Measurements from ENCODE around the gene LRRC47. TPM values are rescaled to one million over a fixed set of nuclear protein-coding genes. Genes with fewer than 3 reads are reported as not detected.

The LRRC47 gene
- total and polyA plus RNA-seq, 2 of the 13 experiments (the other 11 are each of a cell fraction or from before 2014, with no cell fraction given), result 18.3 to 52.5 TPM

- in situ Hi-C loops (cut with HindIII; ENCODE audit: extremely low pct_ligation_motif_present, low pct_unique_long_range_greater_than_20kb) (no loop called here), intact Hi-C loops (cut with micrococcal nuclease; ENCODE audit: unreplicated experiment) (no loop called here)
- no peak for TF ChIP-seq ZBTB4 (CRISPR knock-in tag; IDR thresholded peaks at IDR 0.05; ENCODE audit: borderline replicate concordance)
- no peak for TF ChIP-seq ZNF557 (CRISPR knock-in tag; IDR thresholded peaks at IDR 0.05)
- H3K36me3 ChIP-seq (replicated peaks in 1 of 2; ENCODE audit: control insufficient read depth in 1 of 2, insufficient read depth in 2 of 2, low read length in 2 of 2), result peaks cover 11 to 57% of the 10 kb centered on the region in 2 experiments
- no TSS peak for BruUV-seq (replicated peaks)
- no peak overlapping the region for H2AFZ ChIP-seq (ENCODE audit: low read length)
- H3K79me2 ChIP-seq (ENCODE audit: insufficient read depth, low read length), result no peaks in the 10 kb centered on the region
- CTCF ChIA-PET (ENCODE audit: low intra/inter-chr PET ratio, low total read pairs), result no interaction called here
- DNase-seq (ENCODE audit: low spot score) (no peak), ATAC-seq (no peak), FAIRE-seq (no peak)
- POLR2A ChIA-PET, result interaction anchor here (0.6 kb wide), 1 partner anchor 59 kb away, joined by 3 read pairs; no protein-coding TSS in a partner anchor
- no peaks in the 10 kb centered on the region for H3K4me1 ChIP-seq (ENCODE audit: insufficient read depth, low read length)
- H4K20me1 ChIP-seq (ENCODE audit: insufficient read depth, low read length), result no peaks in the 10 kb centered on the region
- peaks cover 10% of the 10 kb centered on the region for H3K9me3 ChIP-seq (ENCODE audit: low read length)
- H3K27ac ChIP-seq (ENCODE audit: extremely low read length, insufficient read depth, low read length), result no peak overlapping the region
- H3K4me3 ChIP-seq (replicated peaks in 1 of 3; ENCODE audit: insufficient read depth in 1 of 3, low read depth in 2 of 3, low read length in 3 of 3), result no peak overlapping the region
- WGBS (ENCODE audit: low lambda C conversion rate), result 98% methylated on average over 11 of the region's 11 CpGs
- no peak overlapping the region for H3K9ac ChIP-seq (ENCODE audit: insufficient read depth, low read depth, low read length)
- no peaks in the 10 kb centered on the region for H3K27me3 ChIP-seq (ENCODE audit: control insufficient read depth in 1 of 2, insufficient read depth in 2 of 2, low read length in 2 of 2)
- H3K4me2 ChIP-seq (ENCODE audit: low read depth, low read length), result no peak overlapping the region
Observed at GRCh38 chr1:3836421-3836820, 40.1 kb upstream of the LRRC47 start.

- ChIA-PET POLR2A (no interaction called here), CTCF (ENCODE audit: low intra/inter-chr PET ratio, low total read pairs) (no interaction called here)
- H3K27ac ChIP-seq (ENCODE audit: extremely low read length, insufficient read depth, low read length), result no peak overlapping the region
- no peaks in the 10 kb centered on the region for H4K20me1 ChIP-seq (ENCODE audit: insufficient read depth, low read length)
- H2AFZ ChIP-seq (ENCODE audit: low read length), result no peak overlapping the region
- peaks cover 10% of the 10 kb centered on the region for H3K9me3 ChIP-seq (ENCODE audit: low read length)
- H3K27me3 ChIP-seq (ENCODE audit: control insufficient read depth in 1 of 2, insufficient read depth in 2 of 2, low read length in 2 of 2), result no peaks in the 10 kb centered on the region
- no peak overlapping the region for H3K4me3 ChIP-seq (replicated peaks in 1 of 3; ENCODE audit: insufficient read depth in 1 of 3, low read depth in 2 of 3, low read length in 3 of 3)
- H3K9ac ChIP-seq (ENCODE audit: insufficient read depth, low read depth, low read length), result no peak overlapping the region
- in situ Hi-C loops (cut with HindIII; ENCODE audit: extremely low pct_ligation_motif_present, low pct_unique_long_range_greater_than_20kb) (no loop called here), intact Hi-C loops (cut with micrococcal nuclease; ENCODE audit: unreplicated experiment) (no loop called here)
- BruUV-seq (replicated peaks), result no TSS peak
- ATAC-seq (no peak), FAIRE-seq (no peak), DNase-seq (ENCODE audit: low spot score) (no peak)
- H3K4me2 ChIP-seq (ENCODE audit: low read depth, low read length), result no peak overlapping the region
- peaks cover 12 to 61% of the 10 kb centered on the region in 2 experiments for H3K36me3 ChIP-seq (replicated peaks in 1 of 2; ENCODE audit: control insufficient read depth in 1 of 2, insufficient read depth in 2 of 2, low read length in 2 of 2)
- no peaks in the 10 kb centered on the region for H3K4me1 ChIP-seq (ENCODE audit: insufficient read depth, low read length)
- H3K79me2 ChIP-seq (ENCODE audit: insufficient read depth, low read length), result no peaks in the 10 kb centered on the region
- 98% methylated on average over 10 of the region's 10 CpGs for WGBS (ENCODE audit: low lambda C conversion rate)
- TF ChIP-seq ZNF569 (CRISPR knock-in tag; IDR thresholded peaks at IDR 0.05; ENCODE audit: borderline replicate concordance), result no peak
- TF ChIP-seq TARDBP (CRISPR knock-in tag; IDR thresholded peaks at IDR 0.05), result no peak
- no peak for TF ChIP-seq ZNF337 (CRISPR knock-in tag; IDR thresholded peaks at IDR 0.05; ENCODE audit: borderline replicate concordance, low read depth)
- TF ChIP-seq CENPBD1 (CRISPR knock-in tag; IDR thresholded peaks at IDR 0.05; ENCODE audit: borderline replicate concordance, low read depth), result no peak
- no peak for TF ChIP-seq RBM22 (optimal IDR thresholded peaks at IDR 0.05; ENCODE audit: low read length)
- TF ChIP-seq PRDM15 (CRISPR knock-in tag; IDR thresholded peaks at IDR 0.05), result no peak
- no peak for TF ChIP-seq NR0B2 (CRISPR knock-in tag; IDR thresholded peaks at IDR 0.05)
- no peak for TF ChIP-seq DR1 (CRISPR knock-in tag; IDR thresholded peaks at IDR 0.05)
Observed at GRCh38 chr1:3834701-3835100, 38.4 kb upstream of the LRRC47 start.
